GM12801 (cell line): ENCODE results near the gene SEPTIN10.

Experiments used
- TF ChIP-seq, protein P1 (sequence below): IDR thresholded peaks from one replicate; pipeline ENCODE4 v1.5.1; 2011; ENCODE audit warnings: control low read depth; ENCODE audit not compliant: insufficient read length; ENCODE audit errors: extremely low read depth

The SEPTIN10 gene

DNA sequence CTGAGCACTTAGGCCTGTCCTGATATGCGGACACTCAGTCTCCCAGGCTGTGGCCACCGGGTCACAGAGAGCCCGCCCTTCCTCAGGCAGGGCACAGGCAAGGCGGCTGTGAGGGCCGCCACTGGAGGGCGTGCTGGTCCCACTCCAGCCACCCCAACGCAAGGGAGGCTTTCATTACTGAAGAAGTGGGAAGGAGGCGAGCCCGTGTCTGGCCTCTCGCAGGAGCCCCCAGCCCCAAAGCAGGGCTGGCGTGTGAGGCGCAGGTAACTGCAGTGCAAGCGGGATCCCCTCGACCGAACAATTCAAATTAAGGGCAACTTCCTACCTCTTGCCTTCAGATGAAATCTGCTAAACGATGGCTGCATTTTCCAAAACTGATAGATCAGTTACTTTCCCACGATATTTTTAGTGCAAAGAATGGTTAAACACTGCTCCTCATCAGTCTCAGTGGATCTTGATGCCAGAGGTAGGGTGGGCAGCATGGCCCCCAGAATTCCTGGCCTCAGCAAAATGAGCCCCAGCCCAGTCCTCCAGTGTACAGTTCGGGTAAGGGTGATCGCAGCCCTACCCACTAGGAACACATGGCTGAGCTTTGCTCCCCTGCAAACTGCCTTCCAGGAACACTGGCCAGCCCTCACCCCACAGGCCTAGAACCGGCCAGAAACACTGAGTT is 97.2 kb downstream of the SEPTIN10 start:
- TF ChIP-seq, protein P1, sequence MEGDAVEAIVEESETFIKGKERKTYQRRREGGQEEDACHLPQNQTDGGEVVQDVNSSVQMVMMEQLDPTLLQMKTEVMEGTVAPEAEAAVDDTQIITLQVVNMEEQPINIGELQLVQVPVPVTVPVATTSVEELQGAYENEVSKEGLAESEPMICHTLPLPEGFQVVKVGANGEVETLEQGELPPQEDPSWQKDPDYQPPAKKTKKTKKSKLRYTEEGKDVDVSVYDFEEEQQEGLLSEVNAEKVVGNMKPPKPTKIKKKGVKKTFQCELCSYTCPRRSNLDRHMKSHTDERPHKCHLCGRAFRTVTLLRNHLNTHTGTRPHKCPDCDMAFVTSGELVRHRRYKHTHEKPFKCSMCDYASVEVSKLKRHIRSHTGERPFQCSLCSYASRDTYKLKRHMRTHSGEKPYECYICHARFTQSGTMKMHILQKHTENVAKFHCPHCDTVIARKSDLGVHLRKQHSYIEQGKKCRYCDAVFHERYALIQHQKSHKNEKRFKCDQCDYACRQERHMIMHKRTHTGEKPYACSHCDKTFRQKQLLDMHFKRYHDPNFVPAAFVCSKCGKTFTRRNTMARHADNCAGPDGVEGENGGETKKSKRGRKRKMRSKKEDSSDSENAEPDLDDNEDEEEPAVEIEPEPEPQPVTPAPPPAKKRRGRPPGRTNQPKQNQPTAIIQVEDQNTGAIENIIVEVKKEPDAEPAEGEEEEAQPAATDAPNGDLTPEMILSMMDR, result no peak

DNA sequence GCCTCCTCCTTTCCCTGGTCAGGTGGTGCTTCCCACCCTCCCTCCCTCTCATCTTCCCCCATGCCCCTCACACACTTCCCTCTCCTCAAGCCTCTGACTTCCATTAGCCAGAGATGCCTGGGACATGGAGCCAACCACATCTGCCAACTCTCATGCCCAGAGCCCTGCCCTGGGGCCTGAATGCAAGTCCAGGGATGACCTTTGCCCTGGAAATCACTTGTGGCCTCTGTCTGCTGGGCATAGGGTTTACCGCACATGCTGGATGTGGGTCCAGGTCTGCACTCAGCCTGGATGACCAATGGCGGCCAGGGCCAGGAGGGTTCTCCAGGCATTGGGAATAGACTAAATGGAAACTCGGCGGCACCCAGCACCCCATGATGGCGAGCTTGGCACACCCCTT is 98.9 kb downstream of the SEPTIN10 start:
- TF ChIP-seq, protein P1, result no peak

DNA sequence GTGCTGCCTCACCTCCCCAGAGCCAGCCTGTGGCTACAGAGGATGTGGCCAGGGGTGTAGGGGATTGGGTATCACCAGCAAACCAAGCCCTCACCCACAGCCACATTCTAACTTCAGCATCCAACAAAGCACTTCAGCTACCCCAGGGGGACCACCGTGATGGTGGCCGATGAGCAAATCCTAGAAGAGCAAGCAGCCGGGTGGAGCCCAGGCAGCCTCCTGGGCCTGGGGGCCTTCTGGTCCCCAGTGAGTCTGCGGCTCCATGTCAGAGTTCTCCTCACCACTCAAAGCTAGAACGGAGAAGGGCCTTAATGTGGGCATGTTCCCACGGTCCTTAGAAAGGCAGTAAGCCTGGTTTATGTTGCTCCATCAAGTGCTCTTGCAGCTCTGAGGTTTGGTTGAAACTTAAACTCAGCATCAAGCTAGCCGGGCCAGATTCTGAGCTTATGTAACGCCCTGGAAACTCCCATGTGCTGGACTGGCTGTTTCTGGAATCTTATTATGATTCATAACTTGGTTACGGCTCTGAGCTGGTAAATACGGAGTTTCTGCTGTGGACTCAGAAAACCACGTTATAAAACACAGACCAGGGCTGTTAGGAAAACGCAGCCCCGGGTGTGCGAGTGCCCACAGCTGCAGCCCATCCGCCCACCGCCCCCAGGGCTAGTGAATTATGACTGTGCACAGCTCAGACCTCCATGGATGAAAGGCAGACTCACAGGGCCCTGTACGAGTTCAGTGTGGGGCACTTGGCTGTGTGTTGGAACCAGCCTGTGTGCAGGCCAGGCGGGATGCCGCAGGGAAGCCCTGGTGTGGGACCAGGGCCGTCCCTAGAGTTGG is 99.8 kb downstream of the SEPTIN10 start:
- TF ChIP-seq, protein P1, result no peak

DNA sequence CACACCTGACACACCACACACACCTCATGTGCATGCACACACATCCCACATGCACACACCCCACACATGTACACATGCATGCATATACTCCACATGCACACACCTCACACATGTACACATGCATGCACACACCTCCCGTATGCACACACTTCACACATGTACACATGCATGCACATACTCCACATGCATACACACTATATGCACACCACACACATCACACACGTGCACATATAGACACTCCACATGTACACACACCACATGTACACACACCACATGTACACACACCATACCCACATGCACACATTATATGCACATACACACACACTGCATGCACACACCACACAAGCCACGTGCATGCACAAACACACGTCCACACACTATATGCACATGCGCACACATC is 100.5 kb downstream of the SEPTIN10 start:
- TF ChIP-seq, protein P1, result no peak

DNA sequence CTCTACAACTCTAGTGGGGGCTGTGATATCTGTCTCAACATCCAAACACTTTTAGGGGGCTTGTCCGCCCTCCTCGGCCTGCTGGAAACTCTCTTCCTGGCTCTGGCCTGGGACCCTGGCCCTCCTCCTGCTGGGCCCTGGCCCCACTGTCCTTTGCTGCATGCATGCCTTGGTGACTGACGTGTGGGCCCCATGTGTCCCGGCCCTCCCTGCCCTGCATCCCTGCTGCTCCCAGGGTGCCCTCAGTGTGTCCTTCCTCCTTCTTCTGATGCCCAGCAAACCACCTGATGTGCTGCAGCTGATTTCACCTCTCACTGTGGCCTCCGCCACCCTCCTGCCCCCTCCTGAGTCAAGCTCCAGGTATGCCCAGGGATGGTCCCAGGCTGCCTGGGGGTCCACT is 101.7 kb downstream of the SEPTIN10 start:
- TF ChIP-seq, protein P1, result no peak

DNA sequence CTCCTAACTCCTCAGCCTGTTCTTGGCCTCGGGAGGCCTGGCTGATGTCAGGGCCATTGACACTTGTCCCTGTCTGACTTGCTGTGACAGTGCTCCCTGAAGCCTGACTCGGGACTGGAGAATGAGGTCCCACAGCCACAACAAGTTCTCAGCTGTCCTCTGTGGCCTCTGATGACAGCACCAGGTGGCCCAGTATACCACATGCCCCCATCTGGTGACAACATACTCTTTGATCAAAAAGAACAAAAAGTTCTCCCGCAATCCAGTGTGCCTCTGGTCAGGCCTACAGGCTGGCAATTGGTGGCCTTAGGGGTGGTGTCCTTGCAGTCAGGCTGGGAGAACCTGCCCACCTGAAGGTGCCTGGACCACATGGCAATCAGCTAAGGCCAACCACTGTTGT is 102.6 kb downstream of the SEPTIN10 start:
- TF ChIP-seq, protein P1, result no peak

DNA sequence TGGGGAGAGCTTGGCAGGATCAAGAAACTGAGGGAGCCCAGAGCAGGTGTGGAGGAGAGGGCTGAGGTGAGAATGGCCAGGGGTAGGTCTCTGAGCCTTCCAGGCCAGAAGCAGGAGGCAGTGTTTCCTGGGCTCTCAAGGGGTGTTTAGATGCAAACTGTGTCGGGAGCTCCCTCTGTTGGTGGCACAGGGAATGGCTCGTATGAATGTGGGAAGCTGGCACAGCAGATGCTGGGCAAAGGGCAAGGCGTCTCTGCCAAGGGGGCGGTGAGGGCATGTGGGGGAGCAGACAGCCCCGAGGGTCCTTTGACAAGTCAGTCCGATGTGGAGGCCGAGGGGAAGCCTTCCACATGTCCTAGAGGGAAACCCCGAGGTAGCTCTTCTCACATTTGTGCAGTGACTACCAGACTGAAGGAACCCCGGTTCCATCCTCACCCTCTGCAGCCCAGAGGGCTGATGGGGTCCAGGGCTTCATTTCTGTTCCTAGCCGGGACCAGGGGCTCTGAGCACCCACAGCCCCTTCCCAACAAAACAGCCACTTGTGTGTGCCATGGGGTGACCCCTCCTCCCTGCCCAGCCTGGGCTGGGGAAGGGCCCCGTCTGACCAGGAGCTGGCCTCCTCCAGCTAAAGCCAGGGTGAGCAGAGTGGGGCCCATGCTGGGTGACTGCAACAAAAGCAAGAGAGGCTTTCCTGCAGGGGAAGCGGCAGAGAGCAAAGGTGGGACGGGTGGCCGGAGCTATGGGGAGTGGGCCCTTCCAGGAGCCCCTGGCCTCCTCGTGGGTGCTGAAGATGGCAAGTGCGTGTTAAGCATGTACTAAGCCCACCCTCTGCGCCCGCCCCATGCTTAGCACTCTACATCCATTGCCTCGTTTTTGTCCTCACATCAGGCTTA is 103.4 kb downstream of the SEPTIN10 start:
- TF ChIP-seq, protein P1, result no peak
